Posterior cingulate gyrus (tissue), 11 donors: Measurements from ENCODE around the gene OVOL3.
A peak's percentile ranks its signal among the peaks of the same experiment; 100 is the strongest.
"Not testable (repeated sequence)": the region's sequence is repeated elsewhere in the genome, so short reads cannot be mapped to it uniquely, and the experiment has no call there.

Source experiments
- DNase-seq, 10 donors: peaks; one replicate each; pipeline versions ENCODE4 v3.0.0 to v3.0.0-alpha.2; 2020 to 2021; ENCODE audit warnings: mixed read lengths in 3 of 10
- intact Hi-C: fragments of 100-400 bp; cut with DNase I; formaldehyde crosslinking; loops from one replicate; pipeline ENCODE4 v1.15.1; 2023

OVOL3 gene

GRCh38 chr19:36121486-36122124 is 10.7 kb downstream of the OVOL3 start:
- no peak for DNase-seq
- intact Hi-C loops, result no loop called here

DNA sequence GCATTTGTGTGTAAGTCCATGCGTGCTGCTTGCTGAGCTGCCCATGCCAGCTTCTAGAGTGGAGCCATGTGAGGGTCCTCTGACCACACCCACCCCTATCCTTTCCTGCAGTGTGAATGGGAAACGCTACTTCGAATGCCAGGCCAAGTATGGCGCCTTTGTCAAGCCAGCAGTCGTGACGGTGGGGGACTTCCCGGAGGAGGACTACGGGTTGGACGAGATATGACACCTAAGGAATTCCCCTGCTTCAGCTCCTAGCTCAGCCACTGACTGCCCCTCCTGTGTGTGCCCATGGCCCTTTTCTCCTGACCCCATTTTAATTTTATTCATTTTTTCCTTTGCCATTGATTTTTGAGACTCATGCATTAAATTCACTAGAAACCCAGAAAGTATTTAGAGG is 14.6 kb downstream of the OVOL3 start:
- intact Hi-C loops, result loop anchor here (5.0 kb wide), 1 partner anchor 63 kb away; no protein-coding TSS in a partner anchor
- no peak for DNase-seq

DNA sequence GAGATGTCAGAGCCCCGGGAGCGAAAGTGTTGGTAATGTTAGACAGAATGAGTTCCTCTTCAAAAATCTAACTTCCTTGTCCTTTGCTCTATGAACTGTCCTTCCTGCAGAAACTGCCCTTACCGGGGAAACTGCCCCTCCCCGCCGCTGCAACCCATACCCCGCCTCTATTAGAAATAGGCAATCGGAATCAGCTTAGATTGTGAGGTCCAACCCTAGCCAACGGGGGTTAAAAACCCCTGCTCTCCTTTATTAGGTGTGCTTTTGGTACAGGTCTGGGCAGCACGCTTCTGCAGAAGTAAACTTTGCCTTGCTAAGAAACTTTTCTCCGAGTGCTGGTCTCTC is 17.4 kb downstream of the OVOL3 start:
- no peak for DNase-seq
- intact Hi-C loops, result loop anchor here (2.0 to 5.0 kb wide), 2 partner anchors 14 to 66 kb away; partner anchors contain the start of genes POLR2I and TBCB

DNA sequence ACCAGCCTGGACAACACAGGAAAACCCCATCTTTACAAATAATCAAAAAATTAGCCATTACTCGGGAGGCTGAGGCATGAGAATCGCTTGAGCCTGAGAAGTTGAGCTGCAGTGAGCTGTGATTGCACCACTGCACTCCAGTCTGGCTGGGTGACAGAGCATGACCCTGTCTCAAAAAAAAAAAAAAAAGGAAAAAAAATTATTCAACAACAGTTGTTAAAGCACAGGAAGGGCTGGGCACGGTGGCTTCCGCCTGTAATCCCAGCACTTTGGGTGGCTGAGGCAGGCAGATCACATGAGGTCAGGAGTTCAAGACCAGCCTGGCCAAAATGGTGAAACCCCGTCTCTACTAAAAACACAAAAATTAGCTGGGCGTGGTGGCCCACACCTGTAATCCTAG is 20.3 kb downstream of the OVOL3 start:
- intact Hi-C loops, DNase-seq: not testable (repeated sequence)

DNA sequence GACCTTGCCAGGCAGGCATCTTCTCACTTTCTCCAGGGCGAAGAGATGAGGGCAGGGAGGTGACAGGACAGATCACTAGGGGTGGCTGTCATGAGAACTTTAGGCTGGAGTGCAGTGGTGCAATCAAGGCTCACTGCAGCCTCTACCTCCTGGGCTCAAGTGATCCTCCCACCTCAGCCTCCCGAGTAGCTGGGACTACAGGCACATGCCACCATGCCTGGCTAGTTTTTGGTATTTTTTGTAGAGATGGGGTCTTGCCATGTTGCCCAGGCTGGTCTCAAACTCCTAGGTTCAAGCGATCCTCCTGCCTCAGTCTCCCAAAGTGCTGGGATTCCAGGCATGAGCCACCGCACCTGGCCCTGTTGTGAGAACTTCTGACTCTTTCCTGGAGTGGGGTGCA is 23.9 kb downstream of the OVOL3 start:
- DNase-seq, result peak in 2 of 10 donors; percentile 8 to 42
- intact Hi-C loops, result not testable (repeated sequence)

DNA sequence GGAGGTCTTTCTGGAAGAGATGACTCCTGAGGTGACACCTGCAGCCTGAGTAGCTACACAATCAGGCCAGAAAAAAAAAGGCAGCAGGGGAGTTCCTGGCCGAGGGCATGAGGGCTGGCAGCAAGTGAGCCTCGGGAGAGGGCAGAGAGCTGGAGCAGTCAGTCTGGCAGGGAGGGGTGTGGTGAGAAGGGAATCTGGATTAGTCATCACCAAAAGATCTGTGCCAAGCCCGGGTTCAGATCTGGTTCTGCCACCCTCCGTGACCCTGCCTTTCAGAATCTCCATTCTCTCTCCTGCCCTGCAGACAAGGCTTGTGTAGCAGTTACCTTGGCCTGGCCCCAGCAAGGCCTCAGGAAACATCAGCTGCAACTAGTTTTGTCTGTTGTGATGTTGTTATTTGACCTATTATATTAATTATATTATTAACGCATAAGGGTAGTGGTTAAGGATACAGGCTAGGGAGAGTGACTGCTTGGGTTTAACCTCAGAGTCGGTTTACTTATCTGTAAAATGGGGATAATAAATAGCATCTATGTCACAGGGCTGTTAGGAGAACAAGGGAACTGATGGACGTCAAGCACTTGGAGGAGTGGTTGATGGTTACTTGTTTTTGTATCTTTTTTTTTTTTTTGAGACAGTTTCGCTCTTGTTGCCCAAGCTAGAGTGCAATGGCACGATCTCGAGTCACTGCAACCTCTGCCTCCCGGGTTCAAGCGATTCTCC is 26.2 kb downstream of the OVOL3 start:
- intact Hi-C loops, result no loop called here
- peak in 1 of 10 donors; percentile 42 for DNase-seq

DNA sequence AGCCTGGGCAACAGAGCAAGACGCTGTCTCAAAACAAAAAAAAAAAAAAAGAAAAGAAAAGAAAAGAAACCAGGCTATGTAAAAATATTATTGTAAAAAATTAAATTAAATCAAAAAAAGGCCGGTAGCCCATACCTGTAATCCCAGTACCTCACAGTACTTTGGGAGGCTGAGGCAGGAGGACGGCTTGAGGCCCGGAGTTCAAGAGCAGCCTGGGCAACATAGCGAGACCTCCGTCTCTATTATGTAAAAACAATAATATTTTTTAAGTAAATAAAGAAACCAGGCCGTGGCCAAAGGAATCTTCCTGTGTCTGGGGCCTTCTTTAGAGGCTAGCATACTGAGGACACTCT is 28.2 kb downstream of the OVOL3 start:
- DNase-seq, result peak in 1 of 10 donors; percentile 18
- intact Hi-C loops, result no loop called here

DNA sequence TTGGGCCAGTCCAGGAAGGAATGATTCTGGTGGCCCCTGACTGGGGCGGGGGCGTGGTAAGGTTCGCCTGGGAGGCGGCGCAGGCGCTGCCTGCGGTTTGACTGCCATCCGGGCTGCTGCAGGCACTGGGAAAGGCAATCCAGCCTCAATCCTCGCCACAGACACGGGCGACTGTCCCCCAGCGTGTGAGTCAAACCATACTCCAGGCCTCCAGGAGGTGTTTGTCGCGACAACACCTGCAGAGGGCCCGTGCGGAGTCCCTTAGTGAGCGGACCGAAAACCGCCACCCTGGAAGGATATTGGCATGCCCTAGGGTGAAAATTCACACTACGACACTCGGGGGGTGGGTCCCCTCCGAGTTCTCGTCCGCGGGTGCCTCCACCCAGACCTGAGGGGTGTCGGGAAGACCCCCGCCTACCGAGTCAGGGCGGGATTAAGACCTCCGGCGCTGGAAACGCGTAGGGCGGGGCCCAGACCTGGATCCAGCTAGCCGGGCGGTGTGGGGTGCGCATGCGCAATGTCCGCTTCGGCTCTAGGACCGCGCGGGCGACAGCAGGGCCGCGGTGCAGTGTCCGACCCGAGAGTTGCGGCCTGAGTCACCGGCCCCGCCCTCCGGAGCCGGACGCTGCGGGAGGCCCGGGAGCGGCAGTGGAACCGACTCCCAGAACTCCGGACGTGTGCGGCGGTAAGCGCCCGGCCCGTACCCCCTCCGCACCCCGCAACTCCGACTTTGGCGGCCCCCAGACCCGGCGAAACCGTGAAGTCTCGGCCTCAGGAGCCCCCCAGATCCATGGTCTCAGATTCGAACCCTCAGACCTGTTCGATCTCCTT is 28.7 kb downstream of the OVOL3 start, which contains the start of gene CAPNS1:
Gene CAPNS1, plus strand, starts transcription at position 594 of the 831 bp plus-strand sequence. CDS start 946 bp downstream, outside the sequence.
- peak; percentile 96 to 100 (median 98) for DNase-seq
- intact Hi-C loops, result no loop called here

DNA sequence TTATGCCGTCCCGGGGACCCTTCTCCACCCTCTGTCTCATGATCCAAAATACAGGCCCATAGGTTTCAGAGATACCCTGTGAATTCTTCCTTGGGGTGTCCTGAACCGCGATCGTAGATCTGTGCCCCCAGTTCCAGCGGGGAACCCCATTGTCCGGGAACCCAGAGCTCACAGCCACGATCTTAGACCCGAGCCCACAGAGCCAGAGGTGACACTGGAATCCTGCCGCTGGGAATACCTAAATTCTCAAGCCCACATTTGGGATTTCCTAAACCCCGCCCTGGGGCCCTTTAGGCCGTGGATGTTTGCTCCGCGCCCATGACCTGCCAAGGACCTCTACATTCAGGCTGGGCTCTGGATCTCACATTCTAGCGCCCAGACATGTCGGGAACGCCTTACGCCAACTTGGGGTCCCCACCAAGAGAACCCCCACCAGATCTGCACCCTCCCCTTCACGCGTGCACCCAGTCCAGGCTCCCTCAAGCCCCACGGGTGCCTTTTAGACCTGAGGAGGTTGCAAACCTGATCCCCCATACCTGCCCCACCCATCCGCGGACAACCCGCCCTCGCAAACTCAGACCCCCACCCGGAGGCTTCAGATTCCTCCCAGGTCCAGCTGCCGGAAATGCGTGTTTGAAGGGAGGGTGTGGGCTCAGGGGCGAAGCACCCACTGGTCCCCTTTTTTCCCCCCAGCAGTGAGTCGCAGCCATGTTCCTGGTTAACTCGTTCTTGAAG is 29.5 kb downstream of the OVOL3 start:
- intact Hi-C loops, result no loop called here
- DNase-seq, result peak in 5 of 10 donors; percentile 19 to 88 (median 42)

- DNase-seq, result peak; percentile 57 to 97 (median 74)
- intact Hi-C loops, result no loop called here
Measured at GRCh38 chr19:36141039-36141927, 30.3 kb downstream of the OVOL3 start.

DNA sequence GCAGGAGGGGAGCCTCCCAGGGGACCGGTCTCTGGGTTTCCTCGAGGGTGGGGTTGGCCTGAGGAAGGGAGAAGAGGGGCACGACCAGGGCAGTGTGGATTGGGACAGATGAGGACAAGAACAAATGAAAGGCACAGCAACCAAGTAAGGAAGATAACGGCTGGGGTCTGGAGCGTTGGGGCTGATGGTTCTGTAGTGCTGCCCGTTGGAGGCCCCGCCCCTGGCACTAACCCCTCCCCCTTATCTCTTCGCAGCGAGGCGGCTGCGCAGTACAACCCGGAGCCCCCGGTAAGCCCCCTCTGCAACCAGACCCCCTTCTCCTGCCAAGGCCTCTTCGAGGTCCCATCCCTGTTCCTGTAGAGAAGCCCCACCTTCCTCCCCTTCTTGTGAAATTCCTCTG is 31.1 kb downstream of the OVOL3 start:
- peak in 1 of 10 donors; percentile 41 for DNase-seq
- intact Hi-C loops, result no loop called here

DNA sequence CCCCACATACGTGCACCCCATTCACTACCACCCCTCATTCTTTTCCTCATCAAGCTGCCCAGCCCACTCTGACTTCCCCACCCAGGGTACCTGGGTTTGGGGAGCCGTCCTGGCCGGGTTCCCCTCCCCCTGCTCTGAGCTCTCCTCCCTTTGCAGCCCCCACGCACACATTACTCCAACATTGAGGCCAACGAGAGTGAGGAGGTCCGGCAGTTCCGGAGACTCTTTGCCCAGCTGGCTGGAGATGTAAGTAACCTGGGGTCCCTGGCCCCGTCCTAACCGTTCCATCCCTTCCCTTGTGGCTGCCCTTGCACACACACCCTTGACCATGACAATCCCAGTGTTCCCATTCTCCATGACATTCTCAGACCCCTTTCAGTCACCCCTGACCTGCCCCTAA is 31.6 kb downstream of the OVOL3 start:
- DNase-seq, result peak in 1 of 10 donors; percentile 41
- intact Hi-C loops, result no loop called here

DNA sequence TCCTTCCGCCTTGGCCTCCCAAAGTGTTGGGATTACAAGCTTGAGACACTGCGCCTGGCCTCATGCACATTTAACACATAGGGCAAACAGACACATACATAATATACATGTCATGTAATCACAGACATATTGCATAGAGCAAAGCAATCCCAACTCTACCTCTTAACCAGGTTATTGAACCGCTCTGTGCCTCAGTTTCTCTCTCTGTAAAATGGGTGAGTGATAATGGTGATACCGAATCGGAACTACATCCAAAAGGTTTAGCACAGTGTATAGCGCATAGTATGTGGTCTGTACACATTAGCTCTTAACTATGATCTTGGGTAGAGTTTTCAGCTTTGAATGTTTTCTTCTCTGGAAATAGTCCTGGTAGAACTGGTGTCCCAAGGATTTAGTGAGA is 33.7 kb downstream of the OVOL3 start:
- intact Hi-C loops, result no loop called here
- DNase-seq, result peak in 1 of 10 donors; percentile 35

DNA sequence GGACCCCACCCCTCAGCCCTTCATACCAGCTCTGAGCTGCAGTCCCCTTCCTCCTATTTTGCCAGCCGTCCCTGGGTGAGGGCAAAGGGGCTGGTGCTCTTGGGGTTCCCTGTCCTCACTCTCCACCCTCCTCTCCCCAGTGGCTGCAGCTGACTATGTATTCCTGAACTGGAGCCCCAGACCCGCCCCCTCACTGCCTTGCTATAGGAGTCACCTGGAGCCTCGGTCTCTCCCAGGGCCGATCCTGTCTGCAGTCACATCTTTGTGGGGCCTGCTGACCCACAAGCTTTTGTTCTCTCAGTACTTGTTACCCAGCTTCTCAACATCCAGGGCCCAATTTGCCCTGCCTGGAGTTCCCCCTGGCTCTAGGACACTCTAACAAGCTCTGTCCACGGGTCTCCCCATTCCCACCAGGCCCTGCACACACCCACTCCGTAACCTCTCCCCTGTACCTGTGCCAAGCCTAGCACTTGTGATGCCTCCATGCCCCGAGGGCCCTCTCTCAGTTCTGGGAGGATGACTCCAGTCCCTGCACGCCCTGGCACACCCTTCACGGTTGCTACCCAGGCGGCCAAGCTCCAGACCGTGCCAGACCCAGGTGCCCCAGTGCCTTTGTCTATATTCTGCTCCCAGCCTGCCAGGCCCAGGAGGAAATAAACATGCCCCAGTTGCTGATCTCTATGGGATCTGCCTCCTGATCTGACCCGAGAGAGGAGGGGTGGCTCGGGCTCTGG is 38.9 kb downstream of the OVOL3 start:
- intact Hi-C loops, result no loop called here
- peak in 2 of 10 donors; percentile 63 to 64 for DNase-seq

DNA sequence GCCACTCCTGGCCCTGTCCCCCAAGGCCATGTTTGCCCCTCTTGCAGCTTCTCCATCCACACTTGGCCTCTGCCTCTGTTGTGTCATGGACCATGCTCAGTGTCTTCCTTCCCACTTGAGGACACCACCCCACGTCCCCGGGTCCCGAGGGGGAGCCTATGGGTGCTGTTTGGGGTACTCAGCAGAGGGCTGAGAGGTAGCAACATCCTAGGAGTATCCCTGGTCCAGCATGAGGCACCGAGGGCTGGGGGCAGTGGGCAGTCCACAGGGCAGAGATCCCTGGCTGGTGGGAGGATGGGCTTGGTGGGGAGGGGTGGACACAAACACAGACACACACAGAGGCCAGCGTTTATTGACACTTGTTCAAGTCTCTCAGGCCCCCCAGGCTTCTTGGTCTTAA is 39.6 kb downstream of the OVOL3 start:
- peak in 2 of 10 donors; percentile 54 to 67 for DNase-seq
- intact Hi-C loops, result no loop called here

GRCh38 chr19:36151144-36152018 is 40.4 kb downstream of the OVOL3 start:
- intact Hi-C loops, result no loop called here
- DNase-seq, result peak in 4 of 10 donors; percentile 28 to 88 (median 76)

DNA sequence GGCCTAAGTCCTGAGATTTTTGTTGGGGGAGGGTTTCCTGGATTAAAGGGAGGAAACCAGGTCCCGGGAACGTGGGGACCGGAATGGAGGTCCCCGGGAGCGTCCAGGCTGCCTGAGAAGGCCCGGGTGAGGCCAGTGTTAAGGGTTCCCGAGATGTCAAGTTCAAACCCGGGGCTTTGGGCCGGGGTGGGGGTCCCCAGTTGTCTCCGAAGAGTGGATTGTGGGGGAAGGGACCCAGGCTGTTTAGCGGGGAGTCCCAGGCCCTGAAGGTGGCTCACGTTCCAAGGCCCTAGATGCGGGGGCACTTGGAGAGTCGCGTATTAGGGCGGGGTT is 41.0 kb downstream of the OVOL3 start:
- peak in 2 of 10 donors; percentile 66 to 80 for DNase-seq
- intact Hi-C loops, result no loop called here
